ENCODE results near the gene CDK9.

Gene CDK9

GRCh38 chr9:127772603-127773002 lies 13.2 kb upstream of the CDK9 start:
- H4K20me1 ChIP-seq (ENCODE audit: low read depth, low read length) = no peaks in the 10 kb centered on the region
- no peaks in the 10 kb centered on the region for H3K9me3 ChIP-seq (ENCODE audit: insufficient read depth, low read length)
- H3K27me3 ChIP-seq (ENCODE audit: low read length) = no peaks in the 10 kb centered on the region
- no peak overlapping the region for H3K4me3 ChIP-seq (ENCODE audit: insufficient read depth, low read length, poor library complexity, severe bottlenecking)
- TF ChIP-seq CTCF (IDR thresholded peaks at IDR 0.05; ENCODE audit: insufficient read depth, low read length, poor library complexity, severe bottlenecking) (no peak), EZH2phosphoT487 (conservative IDR thresholded peaks at IDR 0.05; ENCODE audit: low read length) (no peak)
- H3K9me2 ChIP-seq (replicated peaks; ENCODE audit: insufficient read depth, low read length) = no peaks in the 10 kb centered on the region
- H3K27ac ChIP-seq (ENCODE audit: low read depth, low read length) = no peak overlapping the region; the same call in 1 of the 2 replicates
- no peaks in the 10 kb centered on the region for H3K36me3 ChIP-seq (ENCODE audit: low read length)
- no peak overlapping the region for H3K9ac ChIP-seq (ENCODE audit: low read length)
- H3F3A ChIP-seq (ENCODE audit: insufficient read depth) = peaks cover 16% of the 10 kb centered on the region
- no peak overlapping the region for H2AFZ ChIP-seq (ENCODE audit: low read depth, low read length, severe bottlenecking)
- H3K4me2 ChIP-seq (ENCODE audit: low read depth, low read length, poor library complexity, severe bottlenecking) = no peak overlapping the region
- peaks cover 12% of the 10 kb centered on the region for H3K79me2 ChIP-seq (ENCODE audit: insufficient read depth, low read length)

GRCh38 chr9:127773272-127773671 lies 12.6 kb upstream of the CDK9 start:
- Histone ChIP-seq H3K9me3 (ENCODE audit: insufficient read depth, low read length) (no peaks in the 10 kb centered on the region), H3K79me2 (ENCODE audit: insufficient read depth, low read length) (peaks cover 13% of the 10 kb centered on the region), H3K4me3 (ENCODE audit: insufficient read depth, low read length, poor library complexity, severe bottlenecking) (no peak overlapping the region), H3F3A (ENCODE audit: insufficient read depth) (peaks cover 22% of the 10 kb centered on the region), H3K9me2 (replicated peaks; ENCODE audit: insufficient read depth, low read length) (no peaks in the 10 kb centered on the region), H3K4me2 (ENCODE audit: low read depth, low read length, poor library complexity, severe bottlenecking) (no peak overlapping the region), H2AFZ (ENCODE audit: low read depth, low read length, severe bottlenecking) (no peak overlapping the region), H3K27me3 (ENCODE audit: low read length) (no peaks in the 10 kb centered on the region), H4K20me1 (ENCODE audit: low read depth, low read length) (no peaks in the 10 kb centered on the region), H3K36me3 (ENCODE audit: low read length) (no peaks in the 10 kb centered on the region), H3K27ac (ENCODE audit: low read depth, low read length) (peak overlapping the region; percentile 22; the same call in 1 of the 2 replicates), H3K9ac (ENCODE audit: low read length) (no peak overlapping the region)
- no peak for TF ChIP-seq EZH2phosphoT487 (conservative IDR thresholded peaks at IDR 0.05; ENCODE audit: low read length)
- TF ChIP-seq CTCF (IDR thresholded peaks at IDR 0.05; ENCODE audit: insufficient read depth, low read length, poor library complexity, severe bottlenecking) = no peak

- Histone ChIP-seq H3K79me2 (ENCODE audit: insufficient read depth, low read length) (peaks cover 13% of the 10 kb centered on the region), H3K9me2 (replicated peaks; ENCODE audit: insufficient read depth, low read length) (no peaks in the 10 kb centered on the region)
- TF ChIP-seq CTCF (IDR thresholded peaks at IDR 0.05; ENCODE audit: insufficient read depth, low read length, poor library complexity, severe bottlenecking) (no peak), EZH2phosphoT487 (conservative IDR thresholded peaks at IDR 0.05; ENCODE audit: low read length) (no peak)
Measured at GRCh38 chr9:127773981-127774380, 11.9 kb upstream of the CDK9 start.

More at GRCh38 chr9:127773981-127774380, 11.9 kb upstream of the CDK9 start:
- Histone ChIP-seq H3K27me3 (ENCODE audit: low read length) (no peaks in the 10 kb centered on the region), H3K9me3 (ENCODE audit: insufficient read depth, low read length) (no peaks in the 10 kb centered on the region), H3K36me3 (ENCODE audit: low read length) (no peaks in the 10 kb centered on the region), H3K9ac (ENCODE audit: low read length) (no peak overlapping the region), H3K4me2 (ENCODE audit: low read depth, low read length, poor library complexity, severe bottlenecking) (no peak overlapping the region), H3K4me3 (ENCODE audit: insufficient read depth, low read length, poor library complexity, severe bottlenecking) (no peak overlapping the region), H2AFZ (ENCODE audit: low read depth, low read length, severe bottlenecking) (no peak overlapping the region), H4K20me1 (ENCODE audit: low read depth, low read length) (no peaks in the 10 kb centered on the region), H3F3A (ENCODE audit: insufficient read depth) (peaks cover 29% of the 10 kb centered on the region), H3K27ac (ENCODE audit: low read depth, low read length) (no peak overlapping the region; the same call in 1 of the 2 replicates)

Data from SU-DHL-6 (cell line).